SJCRH30 (cell line): ENCODE measurements around the gene ABCA13. TPM values are rescaled to one million over a fixed set of nuclear protein-coding genes. Genes with fewer than 3 reads are reported as not detected.
A peak's percentile ranks its signal among the peaks of the same experiment; 100 is the strongest.
"Not testable (repeated sequence)": the region's sequence is repeated elsewhere in the genome, so short reads cannot be mapped to it uniquely, and the experiment has no call there.

ENCODE experiments used
- DNase-seq, 2 experiments: peaks; one replicate each; pipeline ENCODE4 v3.0.0-alpha.2; 2015 to 2020
- H3K27ac ChIP-seq: fragments of 250-450 bp; sonication (Bioruptor Pico); 2 replicates; pipeline ENCODE4 v1.5.1; 2020; ENCODE audit warnings: mild to moderate bottlenecking, moderate library complexity
- H3K27me3 ChIP-seq: fragments of 250-450 bp; sonication (Bioruptor Pico); 2 replicates; pipeline ENCODE4 v1.5.1; 2020; ENCODE audit warnings: mild to moderate bottlenecking, moderate library complexity
- H3K36me3 ChIP-seq: fragments of 250-450 bp; sonication (Bioruptor Pico); 2 replicates; pipeline ENCODE4 v1.5.1; 2020; ENCODE audit warnings: mild to moderate bottlenecking, moderate library complexity
- H3K4me1 ChIP-seq: fragments of 250-450 bp; sonication (Bioruptor Pico); 2 replicates; pipeline ENCODE4 v1.5.1; 2020; ENCODE audit warnings: mild to moderate bottlenecking, moderate library complexity
- H3K4me3 ChIP-seq: fragments of 250-450 bp; sonication (Bioruptor Pico); 2 replicates; pipeline ENCODE4 v1.5.1; 2020; ENCODE audit warnings: mild to moderate bottlenecking, moderate library complexity
- H3K9me3 ChIP-seq: fragments of 250-450 bp; sonication (Bioruptor Pico); replicated peaks from 2 replicates; pipeline ENCODE4 v1.5.1; 2020; ENCODE audit warnings: mild to moderate bottlenecking, moderate library complexity
- total RNA-seq: library from RNA; depleted of rRNA; stranded (reverse); fragments of >200 nt; shearing (Covaris generic); gene quantifications from 2 replicates; pipeline ENCODE4 v1.2.3, GENCODE V29; 2014; rRNA removed

Gene ABCA13, protein sequence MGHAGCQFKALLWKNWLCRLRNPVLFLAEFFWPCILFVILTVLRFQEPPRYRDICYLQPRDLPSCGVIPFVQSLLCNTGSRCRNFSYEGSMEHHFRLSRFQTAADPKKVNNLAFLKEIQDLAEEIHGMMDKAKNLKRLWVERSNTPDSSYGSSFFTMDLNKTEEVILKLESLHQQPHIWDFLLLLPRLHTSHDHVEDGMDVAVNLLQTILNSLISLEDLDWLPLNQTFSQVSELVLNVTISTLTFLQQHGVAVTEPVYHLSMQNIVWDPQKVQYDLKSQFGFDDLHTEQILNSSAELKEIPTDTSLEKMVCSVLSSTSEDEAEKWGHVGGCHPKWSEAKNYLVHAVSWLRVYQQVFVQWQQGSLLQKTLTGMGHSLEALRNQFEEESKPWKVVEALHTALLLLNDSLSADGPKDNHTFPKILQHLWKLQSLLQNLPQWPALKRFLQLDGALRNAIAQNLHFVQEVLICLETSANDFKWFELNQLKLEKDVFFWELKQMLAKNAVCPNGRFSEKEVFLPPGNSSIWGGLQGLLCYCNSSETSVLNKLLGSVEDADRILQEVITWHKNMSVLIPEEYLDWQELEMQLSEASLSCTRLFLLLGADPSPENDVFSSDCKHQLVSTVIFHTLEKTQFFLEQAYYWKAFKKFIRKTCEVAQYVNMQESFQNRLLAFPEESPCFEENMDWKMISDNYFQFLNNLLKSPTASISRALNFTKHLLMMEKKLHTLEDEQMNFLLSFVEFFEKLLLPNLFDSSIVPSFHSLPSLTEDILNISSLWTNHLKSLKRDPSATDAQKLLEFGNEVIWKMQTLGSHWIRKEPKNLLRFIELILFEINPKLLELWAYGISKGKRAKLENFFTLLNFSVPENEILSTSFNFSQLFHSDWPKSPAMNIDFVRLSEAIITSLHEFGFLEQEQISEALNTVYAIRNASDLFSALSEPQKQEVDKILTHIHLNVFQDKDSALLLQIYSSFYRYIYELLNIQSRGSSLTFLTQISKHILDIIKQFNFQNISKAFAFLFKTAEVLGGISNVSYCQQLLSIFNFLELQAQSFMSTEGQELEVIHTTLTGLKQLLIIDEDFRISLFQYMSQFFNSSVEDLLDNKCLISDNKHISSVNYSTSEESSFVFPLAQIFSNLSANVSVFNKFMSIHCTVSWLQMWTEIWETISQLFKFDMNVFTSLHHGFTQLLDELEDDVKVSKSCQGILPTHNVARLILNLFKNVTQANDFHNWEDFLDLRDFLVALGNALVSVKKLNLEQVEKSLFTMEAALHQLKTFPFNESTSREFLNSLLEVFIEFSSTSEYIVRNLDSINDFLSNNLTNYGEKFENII (N-terminal part only)
- total RNA-seq = not detected in 2 replicates

GRCh38 chr7:48171202-48171601, at the start of gene ABCA13:
Gene ABCA13, plus strand, starts transcription at chr7:48171458. Its CDS starts 26 bp downstream, at chr7:48171484.
- H3K27me3 ChIP-seq = no peaks in the 10 kb centered on the region
- H3K36me3 ChIP-seq = no peaks in the 10 kb centered on the region
- H3K4me1 ChIP-seq = no peaks in the 10 kb centered on the region
- H3K27ac ChIP-seq = no peak within 1 kb of the TSS
- no peak within 1 kb of the TSS for H3K4me3 ChIP-seq
- no peaks in the 10 kb centered on the region; the same call in 1 of the 2 replicates for H3K9me3 ChIP-seq
- DNase-seq = no peak

DNA sequence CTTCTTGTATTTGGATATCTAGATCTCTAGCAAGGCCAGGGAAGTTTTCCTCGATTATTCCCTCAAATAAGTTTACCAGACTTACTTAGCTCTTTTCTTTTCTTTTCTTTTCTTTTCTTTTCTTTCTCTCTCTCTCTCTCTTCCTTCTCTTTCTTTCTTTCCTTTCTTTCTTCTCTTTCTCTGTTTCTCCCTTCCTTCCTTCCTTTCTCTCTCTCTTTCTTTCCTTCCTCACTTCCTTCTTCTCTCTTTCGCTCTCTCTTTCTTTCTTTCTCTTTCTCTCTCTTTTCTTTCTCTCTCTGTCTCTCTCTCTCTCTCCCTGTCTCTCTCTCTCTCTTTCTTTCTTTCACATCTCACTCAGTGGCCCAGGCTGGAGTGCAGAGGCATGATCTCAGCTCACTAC, 45.2 kb upstream of the ABCA13 start:
- no peak overlapping the region for H3K4me3 ChIP-seq

DNA sequence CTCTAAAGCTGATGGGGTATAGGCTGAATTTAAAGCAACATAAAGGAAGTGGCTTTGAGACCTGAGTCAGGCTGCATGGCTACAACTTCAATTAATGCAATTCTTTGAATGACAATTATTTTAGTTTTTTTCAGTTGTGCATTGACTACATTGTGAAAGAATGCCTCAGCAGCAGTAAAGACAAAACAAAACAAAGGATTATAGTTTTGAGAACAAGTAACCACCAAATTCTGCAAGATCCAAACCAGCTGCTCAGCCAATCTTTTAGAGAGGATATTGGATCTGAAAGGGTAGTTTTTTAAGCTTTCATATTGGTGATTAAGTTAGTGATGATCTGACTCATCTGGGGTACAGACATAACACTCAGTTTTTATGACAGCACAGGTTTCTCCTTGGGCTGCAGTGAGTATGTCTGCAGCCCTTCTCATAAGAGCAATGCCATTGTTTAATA, 40.6 kb upstream of the ABCA13 start:
- no peak for DNase-seq
- H3K4me1 ChIP-seq = peaks cover 7% of the 10 kb centered on the region; the same call in 1 of the 2 replicates
- no peak overlapping the region for H3K27ac ChIP-seq
- no peaks in the 10 kb centered on the region for H3K36me3 ChIP-seq
- no peaks in the 10 kb centered on the region for H3K9me3 ChIP-seq
- H3K27me3 ChIP-seq = no peaks in the 10 kb centered on the region
- H3K4me3 ChIP-seq = no peak overlapping the region

More for the DNA sequence above, 45.2 kb upstream of the ABCA13 start:
- Histone ChIP-seq H3K27me3 (no peaks in the 10 kb centered on the region), H3K36me3 (no peaks in the 10 kb centered on the region), H3K27ac (no peak overlapping the region), H3K9me3 (no peaks in the 10 kb centered on the region; the same call in 1 of the 2 replicates), H3K4me1 (peaks cover 4% of the 10 kb centered on the region; the same call in 1 of the 2 replicates)
- no peak for DNase-seq

DNA sequence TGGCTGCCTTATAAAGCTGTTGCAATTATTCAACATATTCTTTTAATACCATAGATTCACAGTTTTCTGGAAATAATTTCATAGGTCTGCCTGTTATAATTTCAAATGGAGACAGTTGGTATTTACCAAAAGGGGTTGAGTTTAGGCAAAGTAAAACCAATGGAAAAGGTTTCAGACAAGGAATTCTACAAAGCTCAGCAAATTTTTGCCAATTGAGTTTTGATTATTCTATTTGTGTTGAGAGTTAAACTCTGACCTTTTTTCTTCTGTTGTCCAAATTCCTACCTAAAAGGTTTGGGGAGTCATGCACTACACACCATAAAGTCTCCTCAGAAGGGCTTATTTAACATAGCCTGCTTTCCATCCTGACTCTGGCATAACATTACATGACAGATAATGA, 38.5 kb upstream of the ABCA13 start:
- Histone ChIP-seq H3K9me3 (no peaks in the 10 kb centered on the region), H3K27me3 (no peaks in the 10 kb centered on the region), H3K4me3 (no peak overlapping the region), H3K27ac (no peak overlapping the region), H3K4me1 (peaks cover 7% of the 10 kb centered on the region; the same call in 1 of the 2 replicates), H3K36me3 (no peaks in the 10 kb centered on the region)
- no peak for DNase-seq

GRCh38 chr7:48139459-48139858, 31.8 kb upstream of the ABCA13 start:
- peak in 1 of 2 experiments; percentile 20 for DNase-seq
- H3K4me3 ChIP-seq = no peak overlapping the region
- no peaks in the 10 kb centered on the region for H3K9me3 ChIP-seq
- no peaks in the 10 kb centered on the region for H3K36me3 ChIP-seq
- H3K27ac ChIP-seq = no peak overlapping the region
- H3K27me3 ChIP-seq = no peaks in the 10 kb centered on the region
- H3K4me1 ChIP-seq = no peaks in the 10 kb centered on the region

GRCh38 chr7:48140001-48140681, 31.1 kb upstream of the ABCA13 start:
- no peaks in the 10 kb centered on the region for H3K4me1 ChIP-seq
- H3K27ac ChIP-seq = no peak overlapping the region
- no peaks in the 10 kb centered on the region for H3K36me3 ChIP-seq
- H3K27me3 ChIP-seq = no peaks in the 10 kb centered on the region
- no peaks in the 10 kb centered on the region for H3K9me3 ChIP-seq
- no peak overlapping the region for H3K4me3 ChIP-seq
- DNase-seq = peak in 1 of 2 experiments; percentile 17

GRCh38 chr7:48141521-48141920, 29.7 kb upstream of the ABCA13 start:
- Histone ChIP-seq H3K4me1 (no peaks in the 10 kb centered on the region), H3K9me3 (no peaks in the 10 kb centered on the region), H3K4me3 (no peak overlapping the region), H3K27ac (no peak overlapping the region), H3K27me3 (peaks cover 4% of the 10 kb centered on the region; the same call in 1 of the 2 replicates), H3K36me3 (no peaks in the 10 kb centered on the region)
- no peak for DNase-seq

GRCh38 chr7:48144291-48144768, 26.9 kb upstream of the ABCA13 start:
- peaks cover 10% of the 10 kb centered on the region; the same call in 1 of the 2 replicates for H3K27me3 ChIP-seq
- H3K4me1 ChIP-seq = no peaks in the 10 kb centered on the region
- no peaks in the 10 kb centered on the region for H3K9me3 ChIP-seq
- H3K36me3 ChIP-seq = no peaks in the 10 kb centered on the region
- DNase-seq = peak in 1 of 2 experiments; percentile 6
- no peak overlapping the region for H3K27ac ChIP-seq
- H3K4me3 ChIP-seq = no peak overlapping the region

DNA sequence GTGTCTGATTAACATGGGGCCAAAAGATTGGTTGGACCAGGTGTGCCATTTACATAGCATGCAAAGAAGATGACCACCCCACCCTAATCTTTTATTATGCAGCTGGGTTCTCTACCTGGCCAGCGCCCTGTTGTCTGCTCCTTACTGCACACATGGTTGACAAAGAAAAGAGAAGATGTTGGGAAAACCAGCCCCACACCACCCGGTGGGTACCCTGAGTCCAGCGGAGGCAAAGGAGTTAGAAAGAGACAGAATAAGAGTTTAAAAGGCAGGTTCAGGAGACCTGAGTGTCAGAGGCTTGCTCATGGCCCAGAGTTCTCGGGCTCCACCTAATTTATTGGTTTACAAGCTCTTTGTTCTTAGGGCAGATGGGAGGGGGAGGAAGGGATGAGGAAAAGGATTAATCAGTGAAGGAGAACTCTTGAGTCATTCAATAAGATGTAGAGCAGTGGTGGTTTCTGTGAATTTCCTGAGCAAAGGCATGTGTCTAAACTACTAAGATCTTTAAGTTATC, 24.1 kb upstream of the ABCA13 start:
- no peak for DNase-seq
- H3K9me3 ChIP-seq = no peaks in the 10 kb centered on the region
- no peak overlapping the region for H3K4me3 ChIP-seq
- H3K4me1 ChIP-seq = no peaks in the 10 kb centered on the region
- no peaks in the 10 kb centered on the region for H3K36me3 ChIP-seq
- no peak overlapping the region for H3K27ac ChIP-seq
- peaks cover 10% of the 10 kb centered on the region; the same call in 1 of the 2 replicates for H3K27me3 ChIP-seq

DNA sequence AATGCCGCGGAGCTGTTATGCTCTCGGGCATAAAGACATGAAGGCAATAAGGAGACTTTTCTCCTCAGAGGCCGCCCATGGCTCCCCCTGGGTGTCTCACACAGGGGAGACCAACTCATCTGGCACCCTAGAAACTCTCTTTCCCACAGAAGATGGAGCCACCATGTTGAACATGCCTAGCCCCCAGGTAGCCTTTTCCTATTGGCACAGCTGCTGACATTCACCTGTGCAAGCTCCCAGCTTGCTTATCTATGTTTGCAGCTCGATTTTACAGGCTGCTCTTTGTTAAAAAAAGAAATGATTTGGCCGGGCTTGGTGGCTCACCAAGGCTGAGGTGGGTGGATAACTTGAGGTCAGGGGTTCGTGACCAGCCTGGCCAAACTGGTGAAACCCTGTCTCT, 23.6 kb upstream of the ABCA13 start:
- not testable (repeated sequence) for H3K4me3 ChIP-seq

DNA sequence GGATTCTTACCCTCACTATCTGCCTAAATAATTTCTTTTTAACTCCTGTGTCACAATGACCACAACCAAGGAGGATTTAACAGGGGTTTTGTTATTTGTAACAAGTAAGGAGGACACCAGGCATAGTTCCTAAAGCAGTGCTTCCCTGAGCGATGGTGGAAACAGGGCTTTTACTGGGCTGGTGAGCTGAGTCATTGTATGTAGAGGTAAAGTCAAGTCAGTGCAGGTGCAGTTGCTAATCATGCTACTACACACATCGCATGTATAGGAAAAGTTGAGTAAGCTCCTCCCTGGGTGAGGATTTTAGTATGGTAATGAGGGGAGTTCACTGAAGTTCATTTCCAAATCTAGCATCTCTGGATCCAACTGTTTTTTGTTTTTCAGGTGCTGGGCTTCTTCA, 22.9 kb upstream of the ABCA13 start:
- DNase-seq = no peak
- H3K27me3 ChIP-seq = peaks cover 10% of the 10 kb centered on the region; the same call in 1 of the 2 replicates

More for the DNA sequence above, 23.6 kb upstream of the ABCA13 start:
- not testable (repeated sequence) for H3K4me1 ChIP-seq, DNase-seq, H3K9me3 ChIP-seq, H3K36me3 ChIP-seq, H3K27me3 ChIP-seq, H3K27ac ChIP-seq

DNA sequence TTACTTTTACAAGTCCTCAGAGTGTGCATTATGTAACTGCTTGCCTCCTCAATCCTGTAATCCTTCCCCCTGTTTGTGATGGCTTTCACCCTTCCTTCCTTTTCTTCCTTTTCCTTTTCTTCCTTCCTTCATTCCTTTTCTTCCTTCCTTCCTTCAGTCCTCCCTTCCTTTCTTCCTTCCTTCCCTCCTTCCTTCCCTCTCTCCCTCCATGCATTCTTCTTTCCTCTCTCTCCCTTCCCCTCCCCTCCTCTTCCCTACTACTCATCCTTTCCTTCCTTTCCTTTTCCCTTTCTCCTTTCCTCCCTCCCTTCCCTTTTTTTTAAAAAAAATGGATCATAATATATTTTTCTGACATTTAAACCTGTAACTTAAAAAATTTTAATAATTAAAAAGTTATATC, 22.2 kb upstream of the ABCA13 start:
- H3K27ac ChIP-seq = no peak overlapping the region
- no peak overlapping the region for H3K4me3 ChIP-seq
- peaks cover 10% of the 10 kb centered on the region; the same call in 1 of the 2 replicates for H3K27me3 ChIP-seq
- no peaks in the 10 kb centered on the region for H3K4me1 ChIP-seq
- DNase-seq = no peak
- no peaks in the 10 kb centered on the region for H3K9me3 ChIP-seq
- no peaks in the 10 kb centered on the region for H3K36me3 ChIP-seq

More for the DNA sequence above, 22.9 kb upstream of the ABCA13 start:
- Histone ChIP-seq H3K4me1 (no peaks in the 10 kb centered on the region), H3K9me3 (no peaks in the 10 kb centered on the region), H3K4me3 (no peak overlapping the region), H3K36me3 (no peaks in the 10 kb centered on the region), H3K27ac (no peak overlapping the region)

- H3K36me3 ChIP-seq = no peaks in the 10 kb centered on the region
- H3K27me3 ChIP-seq = peaks cover 10% of the 10 kb centered on the region; the same call in 1 of the 2 replicates
- no peaks in the 10 kb centered on the region for H3K4me1 ChIP-seq
- no peak overlapping the region for H3K4me3 ChIP-seq
- DNase-seq = no peak
- no peak overlapping the region for H3K27ac ChIP-seq
- H3K9me3 ChIP-seq = no peaks in the 10 kb centered on the region
Measured at GRCh38 chr7:48150086-48150485, 21.2 kb upstream of the ABCA13 start.
